H1 (cell line): ENCODE measurements around the gene GRIA3. TPM values are rescaled to one million over a fixed set of nuclear protein-coding genes. Genes with fewer than 3 reads are reported as not detected.

ENCODE experiments used
- CTCF ChIA-PET: fragments of 300-600 bp; sonication (Branson Sonifier 250); formaldehyde crosslinking; loops from one replicate; lab custom pipeline; 2021; ENCODE audit not compliant: partially characterized antibody; lab: Charles Lee
- POLR2A ChIA-PET: fragments of 300-600 bp; sonication (Branson Sonifier 250); formaldehyde crosslinking; loops from one replicate; lab custom pipeline; 2021; ENCODE audit warnings: inconsistent platforms; ENCODE audit not compliant: partially characterized antibody; lab: Charles Lee
- DNase-seq, 2 experiments: peaks; one replicate each; pipeline versions ENCODE4 v3.0.0 to v3.0.0-alpha.2; 2010 to 2022; ENCODE audit warnings: low spot score in 2 of 2, low read depth in 1 of 2, mixed read lengths in 1 of 2
- FAIRE-seq: peaks from 2 replicates; lab custom pipeline; 2011; peaks lifted over from hg19 to GRCh38; lab: Jason Lieb, UNC
- H2AFZ ChIP-seq: 2 replicates; pipeline ENCODE4 v1.8.1; 2012; ENCODE audit warnings: low read length, inconsistent platforms
- H2AK5ac ChIP-seq: 2 replicates; pipeline ENCODE4 v1.6.1; 2013; ENCODE audit warnings: low read depth, low read length
- H2BK120ac ChIP-seq: replicated peaks from 2 replicates; pipeline ENCODE3; 2013; ENCODE audit warnings: low read depth, low read length, inconsistent platforms
- H2BK12ac ChIP-seq: 2 replicates; pipeline ENCODE4 v1.6.1; 2013; ENCODE audit warnings: low read depth, low read length
- H2BK15ac ChIP-seq: 2 replicates; pipeline ENCODE4 v1.6.1; 2013; ENCODE audit warnings: low read length
- H2BK20ac ChIP-seq: 2 replicates; pipeline ENCODE4 v1.6.1; 2013; ENCODE audit warnings: low read length
- H2BK5ac ChIP-seq: 2 replicates; pipeline ENCODE4 v1.6.1; 2013; ENCODE audit warnings: low read depth, low read length
- H3K14ac ChIP-seq: 2 replicates; pipeline ENCODE4 v1.6.1; 2013; ENCODE audit warnings: inconsistent platforms; ENCODE audit not compliant: insufficient read length
- H3K18ac ChIP-seq: 2 replicates; pipeline ENCODE4 v1.6.1; 2013; ENCODE audit warnings: low read length; ENCODE audit errors: extremely low read depth
- H3K23ac ChIP-seq: 2 replicates; pipeline ENCODE4 v1.6.1; 2013; ENCODE audit warnings: inconsistent platforms; ENCODE audit not compliant: insufficient read length
- H3K23me2 ChIP-seq: 2 replicates; pipeline ENCODE4 v1.6.1; 2013; ENCODE audit warnings: low read depth, low read length
- H3K27ac ChIP-seq: 2 replicates; pipeline ENCODE4 v1.6.1; 2011; ENCODE audit warnings: low read depth, low read length, inconsistent platforms
- H3K27me3 ChIP-seq, 4 experiments: replicated peaks in 1 of 4; 1 replicate in 1 of 4; 2 replicates in 3 of 4; pipeline versions ENCODE4 v1.6.1 to v1.8.1; 2011 to 2013; ENCODE audit warnings: low read length in 3 of 4, mild to moderate bottlenecking in 3 of 4, inconsistent platforms in 2 of 4, mixed read lengths in 2 of 4, moderate library complexity in 1 of 4; ENCODE audit not compliant: control insufficient read depth in 3 of 4, insufficient read depth in 3 of 4; ENCODE audit errors: extremely low read depth in 1 of 4
- H3K36me3 ChIP-seq, 4 experiments: 2 replicates each; pipeline versions ENCODE4 v1.6.1 to v1.8.1; 2011 to 2013; ENCODE audit warnings: mild to moderate bottlenecking in 4 of 4, low read length in 3 of 4, moderate library complexity in 2 of 4, control low read depth in 1 of 4, inconsistent platforms in 1 of 4; ENCODE audit not compliant: insufficient read depth in 4 of 4, control insufficient read depth in 2 of 4
- H3K4ac ChIP-seq: replicated peaks from 2 replicates; pipeline ENCODE3; 2013; ENCODE audit warnings: low read length, low read depth, mixed read lengths, inconsistent platforms; ENCODE audit not compliant: insufficient read length
- H3K4me1 ChIP-seq, 4 experiments: replicated peaks in 1 of 4; 1 replicate in 1 of 4; 2 replicates in 3 of 4; pipeline versions ENCODE4 v1.6.1 to v1.8.1; 2011 to 2013; ENCODE audit warnings: low read length in 3 of 4, inconsistent platforms in 2 of 4, mixed read lengths in 1 of 4; ENCODE audit not compliant: insufficient read depth in 4 of 4, control insufficient read depth in 3 of 4
- H3K4me2 ChIP-seq, 2 experiments: 2 replicates each; pipeline versions ENCODE4 v1.6.1 to v1.8.1; 2011 to 2013; ENCODE audit warnings: low read depth in 2 of 2, low read length in 2 of 2, control low read depth in 1 of 2, inconsistent platforms in 1 of 2, mild to moderate bottlenecking in 1 of 2; ENCODE audit not compliant: insufficient read depth in 1 of 2
- H3K4me3 ChIP-seq, 4 experiments: fragments of 200-600, 300-600 bp in 1 of 4; sonication (generic), shearing (Covaris generic), sonication (Bioruptor Twin) in 1 of 4; 2 replicates each; pipeline versions ENCODE4 v1.5.1 to v1.8.1; 2011 to 2016; ENCODE audit warnings: low read length in 4 of 4, low read depth in 3 of 4, control low read depth in 2 of 4, inconsistent platforms in 2 of 4, mild to moderate bottlenecking in 2 of 4, mixed read lengths in 1 of 4, moderate library complexity in 1 of 4; ENCODE audit not compliant: insufficient read depth in 2 of 4; ENCODE audit errors: extremely low read depth in 1 of 4
- H3K56ac ChIP-seq: replicated peaks from 2 replicates; pipeline ENCODE3; 2013; ENCODE audit warnings: low read depth, mild to moderate bottlenecking, mixed read lengths, low read length, inconsistent platforms; ENCODE audit not compliant: insufficient read length
- H3K79me1 ChIP-seq: 2 replicates; pipeline ENCODE4 v1.6.1; 2013; ENCODE audit warnings: low read depth, low read length, control low read depth
- H3K79me2 ChIP-seq, 2 experiments: 2 replicates each; pipeline versions ENCODE4 v1.6.1 to v1.8.1; 2012 to 2013; ENCODE audit warnings: low read length in 2 of 2, mild to moderate bottlenecking in 2 of 2, inconsistent platforms in 1 of 2; ENCODE audit not compliant: insufficient read depth in 2 of 2, control insufficient read depth in 1 of 2
- H3K9ac ChIP-seq, 4 experiments: replicated peaks in 1 of 4; 1 replicate in 1 of 4; 2 replicates in 3 of 4; pipeline versions ENCODE4 v1.6.1 to v1.8.1; 2011 to 2013; ENCODE audit warnings: low read depth in 3 of 4, low read length in 3 of 4, control low read depth in 2 of 4, mild to moderate bottlenecking in 2 of 4, moderate library complexity in 2 of 4, inconsistent platforms in 1 of 4; ENCODE audit errors: extremely low read depth in 1 of 4
- H3K9me3 ChIP-seq, 2 experiments: 2 replicates each; pipeline versions ENCODE4 v1.6.1 to v1.8.1; 2012 to 2013; ENCODE audit warnings: mild to moderate bottlenecking in 2 of 2, moderate library complexity in 2 of 2, control low read depth in 1 of 2, inconsistent platforms in 1 of 2, low read depth in 1 of 2, low read length in 1 of 2, mixed read lengths in 1 of 2; ENCODE audit not compliant: insufficient read depth in 2 of 2
- H4K20me1 ChIP-seq, 2 experiments: replicated peaks in 1 of 2; 2 replicates each; pipeline versions ENCODE3 to v1.8.1; 2011 to 2013; ENCODE audit warnings: inconsistent platforms in 2 of 2, low read length in 2 of 2, mild to moderate bottlenecking in 1 of 2; ENCODE audit not compliant: insufficient read depth in 2 of 2, control insufficient read depth in 1 of 2
- H4K5ac ChIP-seq: 2 replicates; pipeline ENCODE4 v1.6.1; 2013; ENCODE audit warnings: low read length, low read depth, mixed read lengths, inconsistent platforms; ENCODE audit not compliant: insufficient read length
- H4K8ac ChIP-seq: 2 replicates; pipeline ENCODE4 v1.8.0; 2013; ENCODE audit warnings: mild to moderate bottlenecking, moderate library complexity, low read length, inconsistent platforms; ENCODE audit not compliant: insufficient read depth; ENCODE audit errors: extremely low read depth
- H4K91ac ChIP-seq: replicated peaks from 2 replicates; pipeline ENCODE3; 2013; ENCODE audit warnings: low read length, mixed read lengths, inconsistent platforms; ENCODE audit not compliant: insufficient read length
- JUND ChIP-seq: IDR thresholded peaks from 2 replicates; pipeline ENCODE4 v1.6.1; 2011; ENCODE audit warnings: mild to moderate bottlenecking, improper control_type of control experiment, low read length
- TBP ChIP-seq: IDR thresholded peaks from 2 replicates; pipeline ENCODE4 v1.6.1; 2011; ENCODE audit warnings: low read depth, low read length, improper control_type of control experiment
- WGBS, 2 experiments: shearing (Covaris generic) in 1 of 2; methylation state at CpG; one replicate each; pipeline versions ENCODE4 v1.1.6 to v1.1.7; 2013 to 2015; ENCODE audit warnings: low lambda C conversion rate in 2 of 2, mixed read lengths in 2 of 2, inconsistent platforms in 1 of 2, low coverage in 1 of 2, missing lambda C conversion rate in 1 of 2; ENCODE audit not compliant: insufficient replicate concordance in 2 of 2, insufficient coverage in 1 of 2, insufficient read length in 1 of 2; ENCODE audit errors: extremely low coverage in 1 of 2, missing lambda C conversion rate in 1 of 2; 5-methylcytosine and 5-hydroxymethylcytosine counted together
- polyA plus RNA-seq, 7 experiments: library from polyadenylated mRNA; depleted of rRNA in 3 of 7; stranded (reverse) in 5 of 7; unstranded in 2 of 7; fragments of >200 nt in 5 of 7; fragments of 200-250 nt in 2 of 7; gene quantifications; 1 replicate in 5 of 7; 2 replicates in 1 of 7; 4 replicates in 1 of 7; pipeline versions ENCODE4 v1.2.1 to v1.2.3, GENCODE V29; 2011 to 2013; ENCODE audit warnings: missing spikeins in 2 of 7, mixed read lengths in 2 of 7
- total RNA-seq: library from RNA; stranded (reverse); fragmentation: NEBNext Ultra II Directional; extraction: Animal tissue kit (Norgen Biotek cat#: 25700); gene quantifications from 2 replicates; pipeline ENCODE4 v1.2.1, GENCODE V29; 2021

The GRIA3 gene
- total and polyA plus RNA-seq, 2 of the 8 experiments (the other 6 are each of a cell fraction or from before 2014, with no cell fraction given), result 2.6 to 3.0 TPM

DNA sequence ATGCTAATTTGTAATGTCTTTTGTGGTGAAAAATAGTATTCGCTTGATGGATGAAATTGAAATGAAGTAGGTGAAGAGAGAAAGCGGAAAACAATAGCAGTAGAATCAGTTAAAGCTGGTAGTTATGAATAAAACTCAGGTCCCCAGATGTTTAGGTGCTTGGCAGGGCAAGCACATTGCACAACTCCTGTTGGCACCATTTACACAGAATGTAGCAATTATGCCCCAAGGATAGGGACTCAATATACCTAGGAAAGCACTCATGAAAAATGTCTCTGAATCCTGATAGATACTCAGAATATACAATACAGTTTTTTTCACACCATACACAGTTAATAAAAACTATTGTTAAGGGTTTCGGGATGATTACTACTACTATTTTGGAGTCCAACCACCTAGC lies 26.5 kb upstream of the GRIA3 start:
- no peak overlapping the region for H2BK120ac ChIP-seq
- DNase-seq (no peak), FAIRE-seq (no peak)
- no peak overlapping the region for H2BK12ac ChIP-seq
- no peak overlapping the region for H2BK15ac ChIP-seq
- no peak overlapping the region for H2BK20ac ChIP-seq
- no peak overlapping the region for H3K27ac ChIP-seq
- H3K79me2 ChIP-seq, result no peaks in the 10 kb centered on the region
- H3K4ac ChIP-seq, result no peak overlapping the region
- POLR2A ChIA-PET, result no interaction called here
- no peaks in the 10 kb centered on the region for H3K79me1 ChIP-seq
- TF ChIP-seq JUND, result no peak
- TF ChIP-seq TBP, result no peak
- H2AK5ac ChIP-seq, result no peak overlapping the region
- H3K23me2 ChIP-seq, result no peaks in the 10 kb centered on the region
- CTCF ChIA-PET, result no interaction called here
- H3K23ac ChIP-seq, result no peak overlapping the region
- no peak overlapping the region for H3K18ac ChIP-seq
- H3K4me1 ChIP-seq, result no peaks in the 10 kb centered on the region
- no peak overlapping the region for H3K4me3 ChIP-seq
- H4K5ac ChIP-seq, result no peak overlapping the region
- no peak overlapping the region for H3K4me2 ChIP-seq
- no peak overlapping the region for H4K91ac ChIP-seq
- no peak overlapping the region for H2AFZ ChIP-seq
- H3K9me3 ChIP-seq, result no peaks in the 10 kb centered on the region
- no peaks in the 10 kb centered on the region for H3K27me3 ChIP-seq
- 85 to 100% methylated on average over 1 to 3 of the region's 3 CpGs for WGBS, 2 experiments
- no peaks in the 10 kb centered on the region for H4K20me1 ChIP-seq
- no peak overlapping the region for H3K56ac ChIP-seq
- no peak overlapping the region for H2BK5ac ChIP-seq
- H4K8ac ChIP-seq, result no peak overlapping the region
- H3K9ac ChIP-seq, result no peak overlapping the region
- no peak overlapping the region for H3K14ac ChIP-seq
- no peaks in the 10 kb centered on the region for H3K36me3 ChIP-seq
